SK-N-SH (cell line): ENCODE data around the gene KICS2. TPM values are rescaled to one million over a fixed set of nuclear protein-coding genes. Genes with fewer than 3 reads are reported as not detected.

Source experiments
- CTCF ChIA-PET: fragments of 300-600, 350-600 bp; formaldehyde crosslinking; extraction: SDS; loops from one replicate; lab custom pipeline; 2021; lab: Yijun Ruan, JAX
- POLR2A ChIA-PET: fragments of 350-600 bp; sonication (Branson Sonifier 250); formaldehyde crosslinking; extraction: SDS; loops from one replicate; lab custom pipeline; 2020; ENCODE audit warnings: antibody characterized with exemption, inconsistent platforms; lab: Yijun Ruan, JAX
- DNase-seq: peaks from one replicate; pipeline ENCODE4 v3.0.0; 2012
- H2AFZ ChIP-seq: fragments of 200-600 bp; sonication (generic); 2 replicates; pipeline ENCODE4 v1.8.1; 2016; ENCODE audit warnings: antibody characterized with exemption, mild to moderate bottlenecking, low read depth
- H3F3A ChIP-seq: fragments of 200-600 bp; sonication (generic); replicated peaks from 2 replicates; pipeline ENCODE3; 2016; ENCODE audit warnings: antibody characterized with exemption, mild to moderate bottlenecking; ENCODE audit not compliant: insufficient read depth
- H3K27ac ChIP-seq, 2 experiments: fragments of 200-500 bp in 1 of 2; fragments of 200-600 bp in 1 of 2; sonication (Bioruptor generic) in 1 of 2; sonication (generic), shearing (Covaris generic) in 1 of 2; 2 replicates each; pipeline versions ENCODE4 v1.5.1 to v1.6.1; 2014 to 2016; ENCODE audit warnings: low read depth in 2 of 2, inconsistent platforms in 1 of 2, low read length in 1 of 2, mild to moderate bottlenecking in 1 of 2, mixed read lengths in 1 of 2
- H3K27me3 ChIP-seq: fragments of 200-600 bp; sonication (generic), shearing (Covaris generic); 2 replicates; pipeline ENCODE4 v1.6.1; 2016; ENCODE audit warnings: mixed run types; ENCODE audit not compliant: insufficient read depth
- H3K36me3 ChIP-seq, 2 experiments: fragments of 200-500 bp in 1 of 2; fragments of 200-600 bp in 1 of 2; sonication (Bioruptor generic) in 1 of 2; sonication (generic) in 1 of 2; replicated peaks in 1 of 2; 2 replicates each; pipeline versions ENCODE3 to v1.5.1; 2014 to 2016; ENCODE audit warnings: low read length in 1 of 2, mild to moderate bottlenecking in 1 of 2; ENCODE audit not compliant: insufficient read depth in 2 of 2, control insufficient read depth in 1 of 2
- H3K4me1 ChIP-seq, 2 experiments: fragments of 200-500 bp in 1 of 2; fragments of 200-600 bp in 1 of 2; sonication (Bioruptor generic) in 1 of 2; sonication (generic), shearing (Covaris generic) in 1 of 2; 2 replicates each; pipeline versions ENCODE4 v1.5.1 to v1.6.1; 2014 to 2016; ENCODE audit warnings: low read depth in 1 of 2, low read length in 1 of 2, mixed run types in 1 of 2; ENCODE audit not compliant: insufficient read depth in 2 of 2, control insufficient read depth in 1 of 2
- H3K4me2 ChIP-seq: fragments of 200-600 bp; sonication (generic), shearing (Covaris generic); 2 replicates; pipeline ENCODE4 v1.6.1; 2017; ENCODE audit warnings: mixed run types
- H3K4me3 ChIP-seq, 2 experiments: fragments of 200-500 bp in 1 of 2; fragments of 200-600 bp in 1 of 2; sonication (Bioruptor generic) in 1 of 2; sonication (generic), shearing (Covaris generic) in 1 of 2; 2 replicates each; pipeline versions ENCODE4 v1.5.1 to v1.8.1; 2014 to 2016; ENCODE audit warnings: low read depth in 2 of 2, inconsistent platforms in 1 of 2, low read length in 1 of 2, mild to moderate bottlenecking in 1 of 2, mixed read lengths in 1 of 2, moderate library complexity in 1 of 2
- H3K79me2 ChIP-seq: fragments of 200-600 bp; sonication (generic); 2 replicates; pipeline ENCODE4 v1.8.1; 2017; ENCODE audit warnings: mild to moderate bottlenecking; ENCODE audit not compliant: insufficient read depth
- H3K9ac ChIP-seq: fragments of 200-600 bp; sonication (generic); 2 replicates; pipeline ENCODE4 v1.6.1; 2017; ENCODE audit warnings: mixed run types
- H3K9me2 ChIP-seq: fragments of 200-600 bp; sonication (generic); 2 replicates; pipeline ENCODE4 v1.6.1; 2017; ENCODE audit warnings: mixed run types
- H3K9me3 ChIP-seq: fragments of 200-600 bp; sonication (generic); 2 replicates; pipeline ENCODE4 v1.6.1; 2017; ENCODE audit warnings: mixed run types, mild to moderate bottlenecking, moderate library complexity
- H4K20me1 ChIP-seq: fragments of 200-600 bp; sonication (generic); 2 replicates; pipeline ENCODE4 v1.6.1; 2017; ENCODE audit warnings: mild to moderate bottlenecking, mixed run types; ENCODE audit not compliant: insufficient read depth
- CTCF ChIP-seq: fragments of 200-600 bp; sonication (generic); IDR thresholded peaks from 2 replicates; pipeline ENCODE4 v1.6.1; 2017; ENCODE audit warnings: antibody characterized with exemption, mild to moderate bottlenecking, moderate library complexity
- ELF1 ChIP-seq: IDR thresholded peaks from 2 replicates; pipeline ENCODE4 v1.4.0; 2012
- EP300 ChIP-seq, 2 experiments: IDR thresholded peaks; 2 replicates each; pipeline versions ENCODE4 v1.4.0 to v1.6.1; 2012; ENCODE audit warnings: borderline replicate concordance in 1 of 2, low read depth in 1 of 2, low read length in 1 of 2
- EZH2phosphoT487 ChIP-seq: fragments of 200-600 bp; sonication (generic); IDR thresholded peaks from 2 replicates; pipeline ENCODE4 v1.6.1; 2017; ENCODE audit warnings: low read depth, mixed run types, mild to moderate bottlenecking, antibody characterized with exemption, moderate library complexity, borderline replicate concordance
- FOSL2 ChIP-seq: IDR thresholded peaks from 2 replicates; pipeline ENCODE4 v1.4.0; 2012; ENCODE audit warnings: low read depth, mild to moderate bottlenecking, moderate library complexity, borderline replicate concordance
- FOXJ3 ChIP-seq: sonication (generic); formaldehyde crosslinking; IDR thresholded peaks from 2 replicates; pipeline ENCODE4 v1.5.1; 2020; ENCODE audit warnings: mild to moderate bottlenecking, missing genetic modification reagents
- JUND ChIP-seq: IDR thresholded peaks from 2 replicates; pipeline ENCODE4 v1.4.0; 2012
- MAX ChIP-seq: IDR thresholded peaks from 2 replicates; pipeline ENCODE4 v1.4.0; 2012; ENCODE audit warnings: low read depth
- MEF2A ChIP-seq: IDR thresholded peaks from 2 replicates; pipeline ENCODE4 v1.4.0; 2012; ENCODE audit warnings: low read depth, borderline replicate concordance
- NFIC ChIP-seq: IDR thresholded peaks from 2 replicates; pipeline ENCODE4 v1.4.0; 2012; ENCODE audit warnings: borderline replicate concordance
- POLR2AphosphoS5 ChIP-seq: IDR thresholded peaks from 2 replicates; pipeline ENCODE4 v1.6.1; 2012; ENCODE audit warnings: low read depth, low read length
- RAD21 ChIP-seq: IDR thresholded peaks from 2 replicates; pipeline ENCODE4 v1.6.1; 2012; ENCODE audit warnings: mild to moderate bottlenecking, low read length
- RCOR1 ChIP-seq: fragments of 150-350 bp; IDR thresholded peaks from 2 replicates; pipeline ENCODE4 v1.6.1; 2017; ENCODE audit warnings: antibody characterized with exemption, low read length
- REST ChIP-seq: IDR thresholded peaks from 2 replicates; pipeline ENCODE4 v1.6.1; 2012; ENCODE audit warnings: mild to moderate bottlenecking, low read depth, low read length, moderate library complexity
- RFX5 ChIP-seq: IDR thresholded peaks from 2 replicates; pipeline ENCODE4 v1.6.1; 2012; ENCODE audit warnings: mild to moderate bottlenecking, improper control_type of control experiment, low read length
- SIN3A ChIP-seq: IDR thresholded peaks from 2 replicates; pipeline ENCODE4 v1.6.1; 2012; ENCODE audit warnings: low read depth, mild to moderate bottlenecking, low read length, moderate library complexity, borderline replicate concordance
- TEAD4 ChIP-seq: IDR thresholded peaks from 2 replicates; pipeline ENCODE4 v1.4.0; 2012; ENCODE audit warnings: mild to moderate bottlenecking, borderline replicate concordance; ENCODE audit not compliant: insufficient read depth
- USF1 ChIP-seq: IDR thresholded peaks from 2 replicates; pipeline ENCODE4 v1.4.0; 2012; ENCODE audit warnings: low read depth, borderline replicate concordance
- USF2 ChIP-seq: fragments of 150-350 bp; IDR thresholded peaks from 2 replicates; pipeline ENCODE4 v1.6.1; 2017; ENCODE audit warnings: antibody characterized with exemption, low read length, low read depth, borderline replicate concordance
- YY1 ChIP-seq: IDR thresholded peaks from 2 replicates; pipeline ENCODE4 v1.4.0; 2012; ENCODE audit warnings: low read depth, mild to moderate bottlenecking
- ZBTB33 ChIP-seq: IDR thresholded peaks from 2 replicates; pipeline ENCODE4 v1.4.0; 2012; ENCODE audit warnings: low read depth, borderline replicate concordance
- WGBS: methylation state at CpG from one replicate; pipeline ENCODE4 v1.1.6; 2017; ENCODE audit warnings: low lambda C conversion rate; 5-methylcytosine and 5-hydroxymethylcytosine counted together
- polyA plus RNA-seq, 3 experiments: library from polyadenylated mRNA; depleted of rRNA; stranded (reverse); fragments of >200 nt; gene quantifications; 2 replicates each; pipeline ENCODE4 v1.2.3, GENCODE V29; 2012

Gene KICS2
- polyA plus RNA-seq, 1 of the 3 experiments (the other 2 are of a cell fraction), result 4.1 TPM

GRCh38 chr12:64181430-64182291, 40.4 kb downstream of the KICS2 start:
- H3K4me2 ChIP-seq, result peak overlapping the region; percentile 73
- no peaks in the 10 kb centered on the region for H4K20me1 ChIP-seq
- H2AFZ ChIP-seq, result peak overlapping the region; percentile 66
- no peaks in the 10 kb centered on the region for H3K27me3 ChIP-seq
- CTCF ChIA-PET, result interaction anchor here (0.6 to 4.2 kb wide), 44 partner anchors 9 to 354 kb away, joined by 3 to 71 read pairs (median 3); partner anchors contain the start of gene SRGAP1
- H3K9me3 ChIP-seq, result no peaks in the 10 kb centered on the region
- POLR2A ChIA-PET, result interaction anchor here (2.1 kb wide), 1 partner anchor 338 kb away, joined by 13 read pairs; the partner anchor contains the start of gene SRGAP1
- 38% methylated on average over 3 of the region's 3 CpGs for WGBS
- no peaks in the 10 kb centered on the region for H3K9me2 ChIP-seq
- no peaks in the 10 kb centered on the region for H3K36me3 ChIP-seq
- peak overlapping the region; percentile 76 for H3K9ac ChIP-seq
- no peaks in the 10 kb centered on the region for H3K79me2 ChIP-seq
- peaks cover 50% of the 10 kb centered on the region for H3F3A ChIP-seq
- DNase-seq, result peak; percentile 50
- peaks cover 5 to 29% of the 10 kb centered on the region in 2 experiments for H3K4me1 ChIP-seq
- peak overlapping the region in 1 of 2 experiments; percentile 42; a peak in 3 of 4 replicates for H3K4me3 ChIP-seq
- H3K27ac ChIP-seq, result peak overlapping the region; percentile 78 to 98; a peak in 3 of 4 replicates
- no peak for TF ChIP-seq RFX5
- no peak for TF ChIP-seq USF1
- TF ChIP-seq CTCF, result peak; percentile 70
- no peak for TF ChIP-seq EZH2phosphoT487
- TF ChIP-seq REST, result no peak
- peak; percentile 92 for TF ChIP-seq JUND
- no peak for TF ChIP-seq YY1
- no peak for TF ChIP-seq SIN3A
- no peak; the same call in 1 of the 2 replicates for TF ChIP-seq ELF1
- TF ChIP-seq MEF2A, result 0 out of 2 replicates have a peak, but pooled peaks have one; percentile 8
- TF ChIP-seq FOXJ3 (CRISPR knock-in tag), result no peak
- peak; percentile 77 for TF ChIP-seq POLR2AphosphoS5
- TF ChIP-seq ZBTB33, result peak; percentile 58; the same call in 1 of the 2 replicates
- TF ChIP-seq EP300 (IDR thresholded peaks at IDR 0.05; ENCODE audit: borderline replicate concordance in 1 of 2, low read depth in 1 of 2, low read length in 1 of 2), result peak in 1 of 2 experiments; percentile 92; a peak in 2 of 4 replicates
- TF ChIP-seq USF2, result no peak
- TF ChIP-seq RAD21, result peak; percentile 93
- peak; percentile 69; the same call in 1 of the 2 replicates for TF ChIP-seq TEAD4
- TF ChIP-seq RCOR1, result no peak
- TF ChIP-seq MAX, result peak; percentile 70; the same call in 1 of the 2 replicates
- TF ChIP-seq NFIC, result peak; percentile 72
- TF ChIP-seq FOSL2, result peak; percentile 100
